Left colon (tissue), 2 donors: Measurements from ENCODE around the gene R3HDM1. TPM values are rescaled to one million over a fixed set of nuclear protein-coding genes. Genes with fewer than 3 reads are reported as not detected.

Experiments
- ATAC-seq: fragments of 200-7000 bp; cut with Tn5 transposase; one replicate; pipeline ENCODE4 v1.9.1; 2020; ENCODE audit warnings: mild to moderate bottlenecking, moderate library complexity
- DNase-seq, 2 donors: peaks; one replicate each; pipeline ENCODE4 v3.0.0-alpha.2; 2020
- intact Hi-C, 2 donors: fragments of 100-400 bp; cut with DNase I in 1 of 2; cut with micrococcal nuclease in 1 of 2; formaldehyde crosslinking; loops; one replicate each; pipeline versions ENCODE4 v1.11.2 to v1.14.0; 2022; cut with DNase I, micrococcal nuclease
- microRNA-seq, 2 donors: library from miRNA; unstranded; fragments of <30 nt; microRNA quantifications; one replicate each; pipeline versions ENCODE4 v1.1.0 to v1.2.0, GENCODE V29; 2020
- total RNA-seq, 2 donors: library from RNA; stranded (reverse); fragmentation: NEBNext Ultra II Directional; extraction: Animal tissue kit (Norgen Biotek cat#: 25700); gene quantifications; one replicate each; pipeline ENCODE4 v1.2.1, GENCODE V29; 2021
- donor health status: DM: no; HTN: no; CAD: no.
- donor health status: DM: yes; HTN: yes; CAD: no.

The R3HDM1 gene
- total RNA-seq, 2 donors from 2014 or later, result 19.0 to 25.6 TPM

DNA sequence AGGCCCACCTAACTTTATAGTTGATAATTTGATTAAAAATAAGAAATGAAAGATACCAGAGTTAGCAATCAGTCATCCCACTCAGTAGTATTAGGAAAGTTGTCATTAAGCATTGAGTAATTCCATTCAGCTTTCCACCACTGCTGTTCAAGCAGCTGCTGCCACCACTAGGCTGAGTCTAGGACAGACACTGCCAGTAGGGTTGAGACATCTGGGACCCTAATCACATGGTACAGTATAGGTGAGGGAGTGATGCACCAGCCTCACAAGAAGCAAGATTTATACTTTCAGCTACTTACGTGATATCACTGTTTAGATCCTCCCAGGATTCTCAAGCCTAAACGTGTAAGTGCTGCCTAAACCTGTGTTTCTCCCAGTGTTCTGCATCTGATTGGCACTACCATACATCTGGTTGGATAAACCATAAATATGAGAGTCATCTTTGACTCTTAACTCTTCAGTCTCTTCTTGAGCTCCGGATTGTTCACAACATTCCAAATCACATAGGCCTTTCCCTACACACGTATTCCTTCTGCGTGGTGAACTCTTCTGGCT lies 213.6 kb downstream of the R3HDM1 start:
- ATAC-seq (no peak), DNase-seq (no peak)
- intact Hi-C loops, result no loop called here

DNA sequence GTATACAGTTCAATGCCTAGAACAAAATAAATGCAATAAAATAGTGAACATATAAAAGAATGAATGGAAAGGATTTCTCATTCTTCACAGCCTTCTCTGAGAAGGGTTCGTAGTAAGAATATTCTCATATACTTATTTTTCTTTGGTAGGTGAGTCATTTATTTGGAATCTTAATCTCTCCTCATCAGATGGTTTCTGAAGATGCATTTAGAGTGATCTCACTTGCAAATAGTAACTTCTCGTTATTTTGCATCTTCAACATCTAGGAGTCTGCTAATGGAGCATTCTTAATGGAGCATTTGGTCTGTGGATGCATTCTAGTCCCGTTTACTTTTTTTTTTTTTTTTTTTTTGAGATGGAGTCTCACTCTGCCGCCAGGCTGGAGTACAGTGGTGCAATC lies 214.3 kb downstream of the R3HDM1 start:
- intact Hi-C loops, result no loop called here
- DNase-seq (no peak), ATAC-seq (no peak)

DNA sequence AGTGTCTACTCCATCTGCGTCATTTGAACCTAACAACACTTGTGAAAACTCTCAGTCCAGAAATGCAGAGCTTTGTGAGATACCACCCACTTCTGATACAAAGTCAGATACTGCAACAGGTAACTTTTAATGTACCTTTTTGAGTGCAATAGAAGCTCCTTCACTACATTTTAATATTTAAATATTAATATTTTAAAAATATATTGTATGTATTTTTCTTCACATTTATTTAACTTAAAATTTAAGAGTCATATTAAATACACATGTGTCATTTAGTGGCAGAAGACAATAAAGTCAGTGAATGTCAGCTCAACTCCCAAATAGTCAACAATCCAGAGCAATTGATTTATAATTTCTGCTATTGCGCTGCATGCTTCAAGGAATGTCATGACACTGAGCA lies 224.3 kb downstream of the R3HDM1 start:
- DNase-seq (no peak), ATAC-seq (no peak)
- intact Hi-C loops, result no loop called here

DNA sequence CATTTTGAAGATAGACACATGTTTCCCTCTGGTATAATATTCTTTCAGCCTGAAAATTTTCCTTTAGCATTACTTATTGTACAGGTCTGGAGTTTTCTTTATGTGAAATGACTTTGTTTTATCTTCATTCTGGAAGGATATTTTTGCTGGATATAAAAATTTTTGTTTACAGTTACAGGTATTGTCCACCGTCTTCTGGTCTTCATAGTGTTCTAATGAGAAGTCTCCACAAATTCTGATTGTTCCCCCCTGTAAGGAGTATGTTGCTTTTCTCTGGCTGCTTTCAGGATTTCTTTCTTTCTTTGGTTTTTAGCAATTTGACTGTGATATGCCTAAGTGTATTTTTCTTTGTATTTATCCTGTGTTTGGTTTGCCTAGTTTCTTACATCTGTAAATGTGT lies 225.4 kb downstream of the R3HDM1 start:
- no peak for DNase-seq
- no peak for ATAC-seq
- intact Hi-C loops, result no loop called here

DNA sequence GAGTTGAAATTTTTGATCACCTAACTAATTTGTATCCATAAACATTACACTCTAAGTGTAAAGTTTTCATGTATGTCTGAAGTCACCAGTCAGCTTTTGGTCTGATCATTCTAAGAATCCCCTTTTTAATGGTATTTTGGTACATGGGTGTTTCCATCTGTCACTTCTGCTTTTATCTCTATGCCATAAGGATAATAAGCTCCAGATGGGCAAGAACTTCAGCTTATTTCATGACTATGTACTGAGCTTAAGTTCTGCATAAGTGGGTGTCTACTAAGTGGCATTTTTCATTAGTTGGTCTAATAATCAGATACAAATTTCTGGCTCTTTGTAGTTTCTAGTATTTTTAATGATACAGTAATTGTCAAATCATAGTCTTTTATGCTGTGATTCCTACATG lies 230.7 kb downstream of the R3HDM1 start:
- intact Hi-C loops, result loop anchor here in 1 of 2 donors (10.0 kb wide), 1 partner anchor 607 kb away; no protein-coding TSS in a partner anchor

DNA sequence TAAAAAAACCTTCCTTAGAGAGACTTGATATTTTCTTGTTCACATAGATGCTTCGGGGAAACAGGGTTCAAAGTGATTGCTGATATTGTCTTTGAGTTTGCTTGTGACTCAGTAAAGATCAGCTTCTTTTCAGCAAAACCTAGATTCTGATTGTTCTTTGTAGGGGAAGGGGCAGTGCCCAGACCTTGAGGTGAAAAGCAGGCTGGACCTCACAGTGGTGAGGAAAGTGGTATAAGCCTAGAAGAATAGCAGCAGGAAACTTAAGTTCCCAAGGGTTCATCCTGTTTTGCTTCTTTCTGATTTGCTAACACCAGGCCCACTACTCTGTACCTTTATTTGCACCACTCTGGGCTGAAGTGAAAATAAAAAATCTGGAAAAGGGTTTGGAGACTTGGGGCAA lies 231.2 kb downstream of the R3HDM1 start:
- ATAC-seq, result no peak
- intact Hi-C loops, result loop anchor here in 1 of 2 donors (10.0 kb wide), 1 partner anchor 608 kb away; no protein-coding TSS in a partner anchor
- DNase-seq, result no peak

More for the DNA sequence above, 230.7 kb downstream of the R3HDM1 start:
- ATAC-seq (no peak), DNase-seq (no peak)

DNA sequence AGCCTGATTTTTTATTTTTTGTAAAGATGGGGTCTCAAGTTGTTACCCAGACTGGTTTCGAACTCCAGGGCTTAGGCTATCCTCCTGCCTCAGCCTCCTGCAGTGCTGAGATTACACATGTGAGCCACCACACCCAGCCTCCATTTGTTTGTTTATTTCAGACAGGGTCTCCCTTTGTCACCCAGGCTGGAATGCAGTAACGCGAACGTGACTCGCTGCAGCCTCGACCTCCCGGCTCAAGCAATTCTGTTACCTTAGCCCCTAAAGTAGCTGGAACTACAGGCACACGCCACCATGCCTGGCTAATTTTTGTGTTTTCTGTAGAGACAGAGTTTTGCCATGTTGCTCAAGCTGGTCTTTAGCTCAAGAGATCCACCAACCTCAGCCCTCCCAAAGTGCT lies 237.6 kb downstream of the R3HDM1 start:
- ATAC-seq (no peak), DNase-seq (no peak)
- intact Hi-C loops, result loop anchor here in 1 of 2 donors (10.0 kb wide), 1 partner anchor 614 kb away; no protein-coding TSS in a partner anchor

DNA sequence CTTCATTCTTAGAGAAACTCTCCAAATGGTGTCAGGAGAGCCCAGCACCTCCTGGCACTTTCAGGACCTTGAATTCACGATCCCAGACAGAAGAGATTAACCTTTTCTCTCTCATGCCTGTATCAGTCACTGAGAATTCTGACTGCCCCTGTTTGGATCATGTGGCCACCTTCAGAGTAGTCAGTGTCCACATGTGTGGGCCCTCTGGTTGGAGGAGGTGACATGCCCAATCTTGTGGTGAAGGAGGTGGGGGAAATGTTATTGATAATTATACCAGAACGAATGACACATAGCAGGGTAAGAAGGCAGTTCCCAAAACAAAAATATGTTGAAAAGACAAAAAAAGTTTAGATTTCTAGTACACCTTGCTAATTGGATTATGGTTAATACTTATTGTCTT lies 242.0 kb downstream of the R3HDM1 start:
- intact Hi-C loops, result no loop called here
- DNase-seq, result no peak
- no peak for ATAC-seq

DNA sequence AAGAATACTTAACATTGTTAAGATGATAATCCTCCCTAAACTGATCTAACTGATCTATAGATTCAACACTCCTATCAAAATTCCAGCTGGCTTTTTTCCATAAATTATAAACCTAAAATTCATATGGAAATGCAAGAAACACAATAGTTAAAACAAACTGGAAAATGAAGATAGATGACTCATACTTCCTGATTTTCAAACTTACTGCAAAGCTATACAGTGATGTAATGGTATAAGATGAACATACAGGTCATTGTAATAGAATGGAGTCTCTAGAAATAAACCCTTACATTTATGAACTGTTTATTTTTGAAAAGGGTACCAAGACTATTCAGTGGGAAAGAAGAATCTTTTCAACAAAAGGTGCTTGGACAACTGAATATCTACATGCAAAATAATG lies 242.6 kb downstream of the R3HDM1 start:
- intact Hi-C loops, result no loop called here
- ATAC-seq, result no peak
- DNase-seq, result no peak

Small RNA genes lying within 50 kb of the gene (microRNA-seq; reads per million reads assigned to microRNA genes)
- 66.1 to 66.6 reads per million in 2 donors for gene MIR128-1

Other genes starting within 250 kb of the R3HDM1 start
- 1 to 10 TPM; 3.2 to 3.5 TPM for gene ZRANB3, start 266 bp upstream of the R3HDM1 start, total RNA-seq
- gene UBXN4, start 210.4 kb downstream of the R3HDM1 start, total RNA-seq, result 100 to 1,000 TPM; 103 to 107 TPM